GM23338 (cell line): ENCODE results near the gene ABR. TPM values are rescaled to one million over a fixed set of nuclear protein-coding genes. Genes with fewer than 3 reads are reported as not detected.
"Not testable (repeated sequence)": the region's sequence is repeated elsewhere in the genome, so short reads cannot be mapped to it uniquely, and the experiment has no call there.

Source experiments
- ATAC-seq: fragments of 200-7000 bp; cut with Tn5 transposase; 3 replicates; pipeline ENCODE4 v1.9.1; 2020
- DNase-seq: peaks from one replicate; pipeline ENCODE4 v3.0.0-alpha.2; 2015; ENCODE audit warnings: low spot score
- H2AFZ ChIP-seq: fragments of 200-600 bp; sonication (generic); 2 replicates; pipeline ENCODE4 v1.8.0; 2016; ENCODE audit warnings: antibody characterized with exemption, mild to moderate bottlenecking, moderate library complexity
- H3F3A ChIP-seq: fragments of 200-600 bp; sonication (generic); replicated peaks from 2 replicates; pipeline ENCODE4 v1.8.0; 2017; ENCODE audit warnings: antibody characterized with exemption, mixed run types, low read depth
- H3K27ac ChIP-seq: fragments of 200-600 bp; sonication (generic); 2 replicates; pipeline ENCODE4 v1.6.1; 2016; ENCODE audit warnings: low read depth
- H3K27me3 ChIP-seq: fragments of 200-600 bp; sonication (generic); 2 replicates; pipeline ENCODE4 v1.8.0; 2016; ENCODE audit warnings: mild to moderate bottlenecking, mixed run types, moderate library complexity; ENCODE audit not compliant: insufficient read depth
- H3K36me3 ChIP-seq: fragments of 200-600 bp; sonication (generic); 2 replicates; pipeline ENCODE4 v1.8.0; 2016; ENCODE audit warnings: mild to moderate bottlenecking; ENCODE audit not compliant: insufficient read depth
- H3K4me1 ChIP-seq: fragments of 200-600 bp; sonication (generic); 2 replicates; pipeline ENCODE4 v1.8.0; 2016; ENCODE audit warnings: mild to moderate bottlenecking, moderate library complexity; ENCODE audit not compliant: insufficient read depth
- H3K4me2 ChIP-seq: fragments of 200-600 bp; sonication (generic); 2 replicates; pipeline ENCODE4 v1.7.1; 2017; ENCODE audit warnings: mixed run types
- H3K4me3 ChIP-seq: fragments of 200-600 bp; sonication (generic); 2 replicates; pipeline ENCODE4 v1.6.1; 2016; ENCODE audit warnings: mixed run types
- H3K79me2 ChIP-seq: fragments of 200-600 bp; sonication (generic); replicated peaks from 2 replicates; pipeline ENCODE4 v1.8.0; 2017; ENCODE audit warnings: mild to moderate bottlenecking; ENCODE audit not compliant: insufficient read depth
- H3K9me2 ChIP-seq: fragments of 200-600 bp; sonication (generic); 2 replicates; pipeline ENCODE4 v1.8.0; 2017; ENCODE audit not compliant: insufficient read depth
- H4K20me1 ChIP-seq: fragments of 200-600 bp; sonication (generic); replicated peaks from 2 replicates; pipeline ENCODE4 v1.8.0; 2017; ENCODE audit warnings: mild to moderate bottlenecking; ENCODE audit not compliant: insufficient read depth
- H3K27ac Mint-ChIP-seq: 2 replicates; pipeline ENCODE4 v1.8.0; 2020; ENCODE audit warnings: inconsistent platforms, mild to moderate bottlenecking, moderate library complexity, mixed read lengths
- H3K27me3 Mint-ChIP-seq: 3 replicates; pipeline ENCODE4 v1.8.0; 2022; ENCODE audit warnings: low read depth, mild to moderate bottlenecking, moderate library complexity, mixed read lengths, inconsistent platforms; ENCODE audit not compliant: insufficient read depth, poor library complexity
- H3K36me3 Mint-ChIP-seq: 3 replicates; pipeline ENCODE4 v1.8.0; 2021; ENCODE audit warnings: low read depth, mild to moderate bottlenecking, inconsistent platforms, moderate library complexity, mixed read lengths
- H3K4me1 Mint-ChIP-seq: 3 replicates; pipeline ENCODE4 v1.8.0; 2020; ENCODE audit warnings: mild to moderate bottlenecking, inconsistent platforms, mixed read lengths
- H3K4me3 Mint-ChIP-seq: 3 replicates; pipeline ENCODE4 v1.8.0; 2021; ENCODE audit warnings: moderate library complexity, mild to moderate bottlenecking, inconsistent platforms, mixed read lengths
- H3K9me3 Mint-ChIP-seq: 3 replicates; pipeline ENCODE4 v1.8.0; 2020; ENCODE audit warnings: moderate library complexity, mild to moderate bottlenecking, inconsistent platforms, mixed read lengths
- polyA plus RNA-seq: library from polyadenylated mRNA; unstranded; fragments of >200 nt; fragmentation: Nextera tagmentation; extraction: Ambion mirVana; gene quantifications from 2 replicates; pipeline ENCODE4 v1.2.1, GENCODE V29; 2016
- total RNA-seq: library from RNA; depleted of rRNA; stranded (reverse); fragments of >200 nt; shearing (Covaris generic); gene quantifications from 2 replicates; pipeline ENCODE4 v1.2.3, GENCODE V29; 2014
- TF ChIP-seq, protein P1 (sequence below): fragments of 250-450 bp; sonication (Bioruptor Pico); IDR thresholded peaks from 2 replicates; pipeline ENCODE4 v1.5.0; 2020; ENCODE audit warnings: mild to moderate bottlenecking, moderate library complexity
- TF ChIP-seq, protein P2 (sequence below): IDR thresholded peaks from 2 replicates; pipeline ENCODE4 v1.6.1; 2016; ENCODE audit warnings: antibody characterized with exemption

The ABR gene
- total and polyA plus RNA-seq, 2 experiments from 2014 or later, result 15.0 to 27.7 TPM

DNA sequence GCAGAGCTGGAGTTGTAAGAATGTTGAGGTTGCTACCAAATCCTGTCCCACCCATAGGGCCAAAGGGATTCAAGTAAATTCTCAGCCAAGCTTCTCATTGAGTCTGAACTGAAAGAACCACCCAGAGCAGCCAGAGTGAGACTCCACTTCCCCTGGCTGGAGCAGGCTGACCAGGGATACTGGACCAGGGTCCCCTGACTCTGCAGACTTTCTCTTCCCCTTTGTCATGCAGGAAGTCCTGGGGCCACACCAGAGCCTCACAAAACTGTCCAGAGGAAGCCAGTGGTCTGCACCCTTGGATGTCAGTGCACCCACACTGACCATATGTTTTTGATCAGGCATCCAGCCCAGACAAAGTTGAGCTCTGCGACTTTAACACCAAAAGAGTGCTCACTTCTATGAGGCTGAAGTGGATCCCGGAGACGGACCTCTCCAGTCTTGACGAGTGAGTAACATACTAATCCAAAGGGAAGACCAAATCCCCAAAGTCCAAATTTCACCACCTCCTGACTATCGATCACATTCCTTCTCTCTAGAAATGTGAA lies 204.3 kb downstream of the ABR start (continued):
- TF ChIP-seq, protein P1, sequence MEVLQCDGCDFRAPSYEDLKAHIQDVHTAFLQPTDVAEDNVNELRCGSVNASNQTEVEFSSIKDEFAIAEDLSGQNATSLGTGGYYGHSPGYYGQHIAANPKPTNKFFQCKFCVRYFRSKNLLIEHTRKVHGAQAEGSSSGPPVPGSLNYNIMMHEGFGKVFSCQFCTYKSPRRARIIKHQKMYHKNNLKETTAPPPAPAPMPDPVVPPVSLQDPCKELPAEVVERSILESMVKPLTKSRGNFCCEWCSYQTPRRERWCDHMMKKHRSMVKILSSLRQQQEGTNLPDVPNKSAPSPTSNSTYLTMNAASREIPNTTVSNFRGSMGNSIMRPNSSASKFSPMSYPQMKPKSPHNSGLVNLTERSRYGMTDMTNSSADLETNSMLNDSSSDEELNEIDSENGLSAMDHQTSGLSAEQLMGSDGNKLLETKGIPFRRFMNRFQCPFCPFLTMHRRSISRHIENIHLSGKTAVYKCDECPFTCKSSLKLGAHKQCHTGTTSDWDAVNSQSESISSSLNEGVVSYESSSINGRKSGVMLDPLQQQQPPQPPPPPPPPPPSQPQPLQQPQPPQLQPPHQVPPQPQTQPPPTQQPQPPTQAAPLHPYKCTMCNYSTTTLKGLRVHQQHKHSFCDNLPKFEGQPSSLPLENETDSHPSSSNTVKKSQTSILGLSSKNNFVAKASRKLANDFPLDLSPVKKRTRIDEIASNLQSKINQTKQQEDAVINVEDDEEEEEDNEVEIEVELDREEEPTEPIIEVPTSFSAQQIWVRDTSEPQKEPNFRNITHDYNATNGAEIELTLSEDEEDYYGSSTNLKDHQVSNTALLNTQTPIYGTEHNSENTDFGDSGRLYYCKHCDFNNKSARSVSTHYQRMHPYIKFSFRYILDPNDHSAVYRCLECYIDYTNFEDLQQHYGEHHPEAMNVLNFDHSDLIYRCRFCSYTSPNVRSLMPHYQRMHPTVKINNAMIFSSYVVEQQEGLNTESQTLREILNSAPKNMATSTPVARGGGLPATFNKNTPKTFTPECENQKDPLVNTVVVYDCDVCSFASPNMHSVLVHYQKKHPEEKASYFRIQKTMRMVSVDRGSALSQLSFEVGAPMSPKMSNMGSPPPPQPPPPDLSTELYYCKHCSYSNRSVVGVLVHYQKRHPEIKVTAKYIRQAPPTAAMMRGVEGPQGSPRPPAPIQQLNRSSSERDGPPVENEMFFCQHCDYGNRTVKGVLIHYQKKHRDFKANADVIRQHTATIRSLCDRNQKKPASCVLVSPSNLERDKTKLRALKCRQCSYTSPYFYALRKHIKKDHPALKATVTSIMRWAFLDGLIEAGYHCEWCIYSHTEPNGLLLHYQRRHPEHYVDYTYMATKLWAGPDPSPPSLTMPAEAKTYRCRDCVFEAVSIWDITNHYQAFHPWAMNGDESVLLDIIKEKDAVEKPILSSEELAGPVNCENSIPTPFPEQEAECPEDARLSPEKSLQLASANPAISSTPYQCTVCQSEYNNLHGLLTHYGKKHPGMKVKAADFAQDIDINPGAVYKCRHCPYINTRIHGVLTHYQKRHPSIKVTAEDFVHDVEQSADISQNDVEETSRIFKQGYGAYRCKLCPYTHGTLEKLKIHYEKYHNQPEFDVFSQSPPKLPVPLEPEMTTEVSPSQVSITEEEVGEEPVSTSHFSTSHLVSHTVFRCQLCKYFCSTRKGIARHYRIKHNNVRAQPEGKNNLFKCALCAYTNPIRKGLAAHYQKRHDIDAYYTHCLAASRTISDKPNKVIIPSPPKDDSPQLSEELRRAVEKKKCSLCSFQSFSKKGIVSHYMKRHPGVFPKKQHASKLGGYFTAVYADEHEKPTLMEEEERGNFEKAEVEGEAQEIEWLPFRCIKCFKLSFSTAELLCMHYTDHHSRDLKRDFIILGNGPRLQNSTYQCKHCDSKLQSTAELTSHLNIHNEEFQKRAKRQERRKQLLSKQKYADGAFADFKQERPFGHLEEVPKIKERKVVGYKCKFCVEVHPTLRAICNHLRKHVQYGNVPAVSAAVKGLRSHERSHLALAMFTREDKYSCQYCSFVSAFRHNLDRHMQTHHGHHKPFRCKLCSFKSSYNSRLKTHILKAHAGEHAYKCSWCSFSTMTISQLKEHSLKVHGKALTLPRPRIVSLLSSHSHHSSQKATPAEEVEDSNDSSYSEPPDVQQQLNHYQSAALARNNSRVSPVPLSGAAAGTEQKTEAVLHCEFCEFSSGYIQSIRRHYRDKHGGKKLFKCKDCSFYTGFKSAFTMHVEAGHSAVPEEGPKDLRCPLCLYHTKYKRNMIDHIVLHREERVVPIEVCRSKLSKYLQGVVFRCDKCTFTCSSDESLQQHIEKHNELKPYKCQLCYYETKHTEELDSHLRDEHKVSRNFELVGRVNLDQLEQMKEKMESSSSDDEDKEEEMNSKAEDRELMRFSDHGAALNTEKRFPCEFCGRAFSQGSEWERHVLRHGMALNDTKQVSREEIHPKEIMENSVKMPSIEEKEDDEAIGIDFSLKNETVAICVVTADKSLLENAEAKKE (CRISPR knock-in tag), result no peak
- TF ChIP-seq, protein P2, sequence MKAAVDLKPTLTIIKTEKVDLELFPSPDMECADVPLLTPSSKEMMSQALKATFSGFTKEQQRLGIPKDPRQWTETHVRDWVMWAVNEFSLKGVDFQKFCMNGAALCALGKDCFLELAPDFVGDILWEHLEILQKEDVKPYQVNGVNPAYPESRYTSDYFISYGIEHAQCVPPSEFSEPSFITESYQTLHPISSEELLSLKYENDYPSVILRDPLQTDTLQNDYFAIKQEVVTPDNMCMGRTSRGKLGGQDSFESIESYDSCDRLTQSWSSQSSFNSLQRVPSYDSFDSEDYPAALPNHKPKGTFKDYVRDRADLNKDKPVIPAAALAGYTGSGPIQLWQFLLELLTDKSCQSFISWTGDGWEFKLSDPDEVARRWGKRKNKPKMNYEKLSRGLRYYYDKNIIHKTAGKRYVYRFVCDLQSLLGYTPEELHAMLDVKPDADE, result no peak

DNA sequence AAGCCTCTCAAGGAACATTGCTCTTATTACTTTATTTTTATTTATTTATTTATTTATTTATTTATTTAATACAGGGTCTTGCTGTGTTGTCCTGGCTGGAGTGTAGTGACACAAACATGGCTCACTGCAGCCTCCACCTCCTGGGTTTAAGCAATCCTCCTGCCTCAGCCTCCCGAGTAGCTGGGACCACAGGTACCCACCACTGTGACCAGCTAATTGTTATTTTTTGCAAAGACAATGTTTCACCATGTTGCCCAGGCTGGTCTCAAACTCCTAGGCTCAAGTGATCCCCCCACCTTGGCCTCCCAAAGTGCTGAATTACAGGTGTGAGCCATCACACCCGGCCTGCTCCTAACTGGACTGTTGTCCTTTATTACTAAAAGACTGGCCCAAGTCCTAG lies 205.0 kb downstream of the ABR start:
- Histone ChIP-seq H4K20me1 (peaks cover 48% of the 10 kb centered on the region), H3K4me1 (peaks cover 58% of the 10 kb centered on the region), H3K27ac (peak overlapping the region; percentile 65), H3K4me2 (0 out of 2 replicates have a peak overlapping the region, but pooled peaks have one; percentile 90), H3K79me2 (peaks cover 91% of the 10 kb centered on the region)
- H3F3A ChIP-seq, H3K4me3 Mint-ChIP-seq, H3K36me3 ChIP-seq, H3K9me3 Mint-ChIP-seq, H2AFZ ChIP-seq, H3K27ac Mint-ChIP-seq, H3K36me3 Mint-ChIP-seq, DNase-seq, H3K9me2 ChIP-seq, ATAC-seq, H3K27me3 ChIP-seq, H3K4me3 ChIP-seq, H3K27me3 Mint-ChIP-seq: not testable (repeated sequence)
- peaks cover 52% of the 10 kb centered on the region for H3K4me1 Mint-ChIP-seq
